ENCODE results near the gene CDK2.
"Not testable (repeated sequence)": the region's sequence is repeated elsewhere in the genome, so short reads cannot be mapped to it uniquely, and the experiment has no call there.

CDK2 gene

DNA sequence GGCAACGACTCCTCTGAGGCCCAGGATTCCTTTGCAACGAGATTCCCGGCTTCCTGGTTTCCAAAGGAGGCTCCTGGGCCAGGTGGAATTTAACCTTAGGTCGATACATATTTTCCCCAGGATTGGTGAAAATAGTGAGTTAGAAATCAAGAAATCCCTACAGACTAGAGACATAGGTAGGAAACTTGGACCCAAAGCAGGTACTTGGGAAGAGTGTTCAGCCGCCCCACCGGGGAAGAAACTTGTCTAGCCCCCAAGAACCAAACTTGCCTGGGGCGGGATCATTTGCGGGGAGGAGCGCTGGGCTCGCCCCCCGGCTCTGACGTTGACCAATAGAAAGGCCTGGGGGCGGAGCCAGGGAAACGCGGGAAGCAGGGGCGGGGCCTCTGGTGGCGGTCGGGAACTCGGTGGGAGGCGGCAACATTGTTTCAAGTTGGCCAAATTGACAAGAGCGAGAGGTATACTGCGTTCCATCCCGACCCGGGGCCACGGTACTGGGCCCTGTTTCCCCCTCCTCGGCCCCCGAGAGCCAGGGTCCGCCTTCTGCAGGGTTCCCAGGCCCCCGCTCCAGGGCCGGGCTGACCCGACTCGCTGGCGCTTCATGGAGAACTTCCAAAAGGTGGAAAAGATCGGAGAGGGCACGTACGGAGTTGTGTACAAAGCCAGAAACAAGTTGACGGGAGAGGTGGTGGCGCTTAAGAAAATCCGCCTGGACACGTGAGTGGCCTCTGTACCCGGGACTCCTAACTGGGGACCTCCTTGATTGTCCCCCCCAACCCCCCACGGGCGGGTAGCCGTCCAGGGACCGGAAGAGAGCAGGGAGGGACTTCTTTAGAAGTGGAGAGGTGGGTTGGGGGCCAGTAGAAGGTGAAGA, at the start of gene CDK2:
Gene CDK2 (plus strand): TSS at position 423 of the 874 bp plus-strand sequence. CDS start 179 bp downstream, at position 602.
- peak; percentile 56 to 80 (median 74) for DNase-seq

DNA sequence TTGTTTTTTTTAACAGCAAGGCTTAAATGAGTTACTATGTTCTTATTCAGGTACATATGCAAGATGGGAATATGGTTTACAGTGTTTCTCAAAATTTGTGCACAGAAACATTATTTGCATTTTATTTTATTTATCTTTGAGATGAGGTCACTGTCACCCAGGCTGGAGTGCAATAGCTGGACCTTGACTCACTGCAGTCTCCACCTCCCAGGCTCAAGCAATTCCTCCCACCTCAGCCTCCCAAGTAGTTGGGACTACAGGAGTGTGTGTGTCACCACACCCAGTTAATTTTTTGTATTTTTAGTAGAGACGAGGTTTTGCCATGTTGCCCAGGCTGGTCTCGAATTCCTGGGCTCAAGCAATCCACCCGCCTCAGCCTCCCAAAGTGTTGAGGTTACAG, 47.6 kb upstream of the CDK2 start:
- DNase-seq, result not testable (repeated sequence)

DNA sequence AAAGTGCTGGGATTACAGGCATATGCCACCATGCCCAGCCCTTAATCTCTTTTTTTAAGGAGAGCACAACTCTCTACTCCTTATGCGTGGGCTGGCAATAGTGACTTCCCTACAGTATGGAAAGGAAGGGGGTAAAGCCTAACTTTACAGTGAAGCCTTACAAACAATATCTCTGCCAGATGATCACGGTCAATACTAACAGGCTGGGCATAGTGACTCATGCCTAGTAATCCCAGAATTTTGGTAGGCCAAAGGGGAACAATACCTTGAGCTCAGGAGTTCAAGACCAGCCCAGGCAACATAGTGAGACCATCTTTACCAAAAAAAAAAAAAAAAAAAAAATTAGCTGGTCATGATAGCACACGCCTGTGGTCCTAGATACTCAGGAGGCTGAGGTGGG, 44.5 kb upstream of the CDK2 start:
- no peak for DNase-seq

DNA sequence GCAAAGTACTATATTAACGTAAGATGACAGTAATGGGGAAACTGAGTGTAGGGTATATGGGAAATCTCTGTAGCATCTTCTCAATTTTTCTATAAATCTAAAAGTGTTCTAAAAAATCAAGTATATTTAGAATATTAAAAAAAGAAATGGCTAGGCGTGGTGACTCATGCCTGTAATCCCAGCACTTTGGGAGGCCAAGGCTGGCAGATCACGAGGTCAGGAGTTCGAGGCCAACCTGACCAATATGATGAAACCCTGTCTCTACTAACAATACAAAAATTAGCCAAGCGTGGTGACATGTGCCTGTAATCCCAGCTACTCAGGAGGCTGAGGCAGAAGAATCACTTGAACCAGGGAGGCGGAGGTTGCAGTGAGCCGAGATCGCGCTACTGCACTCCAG, 43.0 kb upstream of the CDK2 start:
- not testable (repeated sequence) for DNase-seq

DNA sequence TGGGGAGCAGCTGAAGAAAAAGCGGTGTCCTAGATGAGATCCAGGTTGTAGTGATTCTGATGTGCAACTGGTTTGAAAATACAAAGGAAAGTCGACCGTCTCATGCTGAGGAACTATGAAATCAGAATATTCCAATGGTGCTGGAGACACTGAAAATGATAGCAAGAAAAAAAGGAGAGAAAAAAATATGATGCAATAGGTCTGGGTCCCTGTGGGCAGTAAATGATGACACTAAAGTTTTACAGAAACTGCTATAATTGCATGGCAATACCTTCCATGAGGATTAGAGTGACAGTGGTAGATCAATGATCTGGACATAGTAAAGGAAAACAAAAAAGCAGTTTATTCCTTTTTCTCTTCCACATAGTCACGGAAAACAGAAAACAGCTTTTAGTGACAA, 41.3 kb upstream of the CDK2 start:
- no peak for DNase-seq

DNA sequence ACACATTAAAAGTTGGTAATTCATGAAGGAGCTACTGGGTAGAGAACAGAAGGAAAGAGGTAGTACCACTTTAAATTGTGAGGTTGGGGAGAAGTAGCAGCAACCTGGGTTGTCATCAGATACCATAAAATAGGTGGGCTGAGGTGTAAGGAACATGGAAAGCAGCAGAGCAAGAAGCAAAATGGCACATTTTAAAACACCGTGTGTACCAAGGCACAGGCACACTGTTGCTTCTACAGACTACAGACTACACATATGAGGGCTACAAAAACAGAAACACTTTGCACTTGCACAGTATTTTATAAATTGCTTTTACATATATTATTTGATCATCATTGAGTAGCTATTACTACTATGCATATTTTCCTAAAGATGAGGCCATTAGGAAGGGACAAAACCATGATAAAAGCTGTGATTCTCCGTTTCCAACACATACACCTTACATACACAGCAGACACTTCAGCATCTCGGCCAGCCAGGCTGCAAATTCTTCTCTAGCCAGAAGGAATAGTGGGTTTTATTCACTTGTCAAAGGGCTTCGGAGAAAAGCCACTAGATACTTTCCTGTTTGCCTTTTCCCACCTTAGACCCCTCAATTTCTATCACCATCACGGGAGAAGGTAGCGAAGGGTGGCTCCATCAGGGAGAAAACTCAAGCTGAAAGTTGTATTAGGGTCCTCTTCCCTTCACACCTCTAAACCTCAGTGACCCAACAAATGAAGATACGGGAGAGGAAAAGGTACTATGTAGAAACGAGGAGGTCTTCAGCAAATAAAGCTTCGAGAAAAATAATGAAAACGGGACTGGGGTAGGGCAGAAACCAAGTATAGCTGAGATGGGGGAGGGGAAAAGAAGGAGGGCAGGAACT, 40.5 kb upstream of the CDK2 start:
- no peak for DNase-seq

DNA sequence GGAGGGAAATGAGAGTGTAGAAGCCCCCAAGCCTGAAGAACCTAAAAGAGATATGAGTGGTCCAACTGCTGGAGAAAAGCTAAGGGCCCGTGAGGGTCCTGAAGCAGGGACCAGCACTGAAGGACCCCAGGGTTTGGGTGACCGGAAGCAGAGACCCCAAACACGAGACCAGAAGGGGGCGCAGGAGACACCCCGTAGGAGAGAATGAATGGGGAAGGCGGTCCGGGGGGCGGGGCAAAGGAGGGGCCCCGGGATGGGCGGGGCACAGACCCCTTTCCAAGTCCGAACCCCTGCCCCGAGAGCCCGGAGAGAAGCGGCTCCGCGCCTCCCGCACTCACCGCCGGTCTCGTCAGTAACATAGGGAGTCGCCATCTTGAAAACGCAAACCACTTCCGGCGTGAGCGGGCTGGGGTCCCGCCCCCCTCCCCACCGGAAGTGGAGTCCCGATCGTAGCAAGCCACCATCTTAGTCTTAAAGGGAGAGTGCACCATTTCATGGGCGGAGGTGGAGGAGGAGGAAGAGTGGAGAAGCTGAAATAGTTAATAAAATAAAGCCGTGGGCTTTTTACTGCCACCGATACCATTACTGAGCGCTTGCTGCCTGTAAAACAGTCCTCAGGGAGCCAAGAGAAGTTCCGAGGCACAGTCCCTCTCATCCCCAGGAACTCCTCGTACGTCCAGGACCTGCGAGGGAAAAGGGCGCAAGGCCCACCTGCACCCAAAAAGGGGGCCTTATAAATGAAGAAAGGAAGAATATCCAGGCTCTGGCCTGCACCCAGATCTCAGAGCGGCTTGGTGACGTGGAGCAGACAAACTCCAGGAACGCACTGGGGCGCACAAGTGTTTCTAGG, 39.7 kb upstream of the CDK2 start:
- peak; percentile 73 to 88 (median 82) for DNase-seq

DNA sequence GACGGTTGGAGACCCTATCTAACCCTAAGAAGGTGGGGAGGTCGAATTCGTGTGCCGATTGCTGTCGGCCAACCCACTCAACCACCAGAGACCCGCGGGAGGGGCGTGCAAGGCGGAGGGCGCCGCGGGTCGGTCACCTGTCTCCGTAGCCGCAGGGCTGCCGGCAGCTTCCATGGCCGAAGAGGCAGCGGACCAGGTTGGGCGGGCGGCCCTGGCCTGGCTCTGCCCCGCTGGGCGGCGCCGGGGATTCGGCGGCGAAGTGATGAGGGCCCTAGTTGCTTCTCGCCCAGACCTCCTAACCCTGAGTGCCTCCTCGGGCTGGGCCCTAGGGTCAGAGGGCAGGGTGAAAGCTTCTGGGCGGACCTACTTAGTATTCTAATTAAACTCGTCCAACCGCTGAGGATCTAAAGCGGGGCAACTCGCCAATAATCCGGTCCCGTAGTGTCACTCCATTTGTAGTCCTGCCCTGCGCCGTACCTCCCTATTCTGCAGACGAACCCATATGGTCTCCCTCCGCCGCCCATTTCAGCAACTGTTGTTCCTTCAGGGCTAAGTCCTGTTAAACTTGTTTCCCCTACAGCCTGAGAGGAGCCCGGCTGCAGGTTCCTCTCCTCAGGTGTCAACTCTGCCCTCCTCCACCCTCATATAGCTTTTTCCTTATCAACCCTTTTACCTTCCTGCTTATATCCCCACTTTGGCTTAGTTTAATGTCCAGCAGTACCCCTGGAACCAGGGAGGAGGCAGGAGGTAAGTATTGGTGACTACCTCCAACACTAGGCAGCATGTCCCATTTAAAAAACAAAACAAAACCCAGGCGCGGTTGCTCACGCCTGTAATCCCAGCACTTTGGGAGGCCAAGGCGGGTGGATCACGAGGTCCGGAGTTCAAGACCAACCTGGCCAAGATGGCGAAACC, 38.8 kb upstream of the CDK2 start, which contains the start of gene PYM1:
Gene PYM1 (minus strand): TSS at position 307 of the 915 bp plus-strand sequence. CDS start 133 bp downstream, at position 174.
- peak in 2 of 4 experiments; percentile 48 to 59 for DNase-seq

DNA sequence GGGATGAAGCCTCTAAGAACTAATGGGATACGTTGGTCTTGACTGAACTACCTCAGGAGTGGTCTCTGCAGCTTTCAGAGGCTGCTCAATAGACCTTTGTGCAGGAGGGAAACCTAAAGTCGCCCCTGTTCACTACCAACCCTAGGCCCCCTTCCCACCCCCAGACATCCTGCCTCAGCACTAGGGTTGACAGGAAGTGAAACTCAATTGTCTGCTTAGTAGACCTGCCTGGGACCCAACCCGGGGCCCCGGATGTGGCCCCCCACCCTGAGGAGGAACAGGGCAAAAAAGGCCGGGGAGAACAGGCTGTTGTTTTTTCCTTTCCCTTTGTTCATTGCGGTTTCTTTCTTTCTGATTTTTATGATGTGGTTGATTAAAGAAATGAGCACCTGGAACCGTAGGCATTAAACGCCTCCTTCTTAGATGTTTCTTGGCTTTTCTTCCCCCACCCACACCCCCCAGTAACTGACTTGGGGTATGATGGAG, 37.3 kb upstream of the CDK2 start:
- peak; percentile 39 to 89 (median 68) for DNase-seq

DNA sequence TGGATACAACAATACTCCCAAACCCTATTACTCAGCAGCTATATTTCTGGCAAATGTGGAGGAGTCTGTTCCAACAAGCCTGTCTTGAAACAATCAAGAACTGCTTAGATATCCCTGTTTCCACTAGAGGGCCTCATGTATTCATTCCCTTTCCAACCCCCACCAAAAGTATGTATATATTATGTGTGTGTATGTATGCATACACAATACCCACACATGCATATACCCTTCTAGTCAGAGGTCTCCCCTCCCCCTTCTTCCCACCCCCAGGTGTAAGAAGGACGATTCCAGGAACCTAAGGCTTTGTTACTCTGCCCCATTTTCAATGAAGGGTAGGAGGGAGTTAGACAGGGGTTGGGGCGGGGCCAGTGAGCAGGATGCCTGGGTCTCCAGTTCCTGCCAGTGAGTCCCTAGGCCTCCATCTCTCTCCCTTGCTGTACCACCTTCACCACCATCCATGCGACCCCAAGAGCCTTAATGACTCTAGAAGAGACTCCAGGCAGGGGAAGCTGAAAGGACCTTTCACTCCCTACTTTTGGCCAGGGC, 35.8 kb upstream of the CDK2 start, which contains the start of gene DGKA:
Gene DGKA (plus strand): TSS at position 392 of the 546 bp plus-strand sequence. CDS start 5,342 bp downstream, outside the sequence.
- peak; percentile 18 to 75 (median 46) for DNase-seq

DNA sequence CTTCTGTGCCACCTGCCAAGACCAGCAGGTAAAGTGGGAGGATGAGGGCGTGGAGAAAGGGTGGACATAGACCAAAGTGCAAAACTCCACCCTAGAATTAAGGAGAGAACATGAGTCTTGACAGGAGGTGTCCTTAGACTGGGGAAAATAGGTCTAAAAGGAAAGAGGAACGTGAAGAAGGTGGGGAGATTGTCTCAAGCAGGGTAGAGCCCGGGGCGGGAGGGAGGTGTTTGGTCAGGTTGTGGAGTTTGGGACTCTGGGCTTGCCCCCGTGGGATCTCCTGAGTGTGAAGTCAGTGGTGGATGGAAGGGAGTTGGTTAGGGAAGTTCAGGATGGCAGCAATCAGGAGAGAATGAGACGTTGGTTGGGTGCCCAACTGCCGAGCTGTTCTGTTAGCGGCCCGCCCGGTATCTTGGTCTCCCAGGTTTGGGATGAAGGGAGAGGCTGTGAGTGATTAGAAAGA, 35.3 kb upstream of the CDK2 start:
- no peak for DNase-seq

DNA sequence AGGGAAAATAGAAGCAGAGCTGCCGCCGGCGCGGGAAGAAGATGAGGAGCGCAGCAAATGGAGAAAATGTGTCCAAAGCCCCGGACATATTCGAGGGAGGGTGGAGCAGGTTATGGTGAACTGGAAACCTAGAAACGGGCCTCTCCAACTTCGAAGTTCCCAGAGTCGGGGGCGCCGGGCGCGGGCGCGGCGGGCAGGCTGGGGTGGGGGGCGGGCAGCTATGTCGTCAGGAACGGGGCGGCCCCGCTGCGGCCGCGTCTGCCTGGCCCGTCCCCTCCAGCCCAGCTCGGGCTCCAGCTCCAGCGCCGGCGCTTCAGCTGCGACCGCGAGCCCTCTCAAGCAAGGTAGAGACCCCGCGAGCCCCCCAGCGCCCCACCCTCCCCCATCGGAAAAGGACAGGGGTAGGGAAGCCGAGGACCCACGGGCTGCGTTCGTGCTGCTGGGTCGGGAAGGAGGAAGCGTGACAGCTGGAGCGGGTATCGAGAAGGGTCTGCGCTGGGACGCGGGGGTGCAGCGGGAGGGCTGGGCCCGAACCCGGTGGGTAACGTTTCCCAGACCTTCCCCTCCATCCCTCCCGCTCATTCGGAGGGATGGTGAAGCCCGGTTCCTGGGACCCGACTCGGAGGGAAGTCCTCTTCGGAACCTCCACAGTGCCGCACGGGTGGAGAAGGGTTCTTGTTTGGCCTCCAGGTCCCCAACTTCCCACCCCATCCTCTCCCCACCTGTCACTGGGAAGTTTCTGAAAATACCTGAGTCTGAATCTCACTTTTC, 34.7 kb upstream of the CDK2 start:
- peak in 1 of 4 experiments; percentile 19 for DNase-seq

DNA sequence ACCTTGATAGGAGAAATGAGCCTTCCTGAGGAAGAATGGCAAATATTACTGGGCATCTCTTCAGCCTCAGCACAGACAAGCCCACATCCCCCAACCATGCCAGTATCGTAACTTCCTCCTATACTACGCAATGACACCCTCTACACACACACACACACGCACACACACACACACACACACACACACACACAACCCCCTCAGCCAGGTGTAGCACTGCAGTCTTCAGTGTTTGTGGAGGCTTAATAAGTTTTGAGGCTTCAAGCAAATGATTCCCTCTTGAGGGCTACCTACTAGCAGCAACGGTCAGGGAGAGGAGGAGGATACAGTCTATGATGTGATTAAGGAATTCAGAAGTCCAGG, 34.1 kb upstream of the CDK2 start:
- DNase-seq, result peak in 2 of 4 experiments; percentile 29 to 44

DNA sequence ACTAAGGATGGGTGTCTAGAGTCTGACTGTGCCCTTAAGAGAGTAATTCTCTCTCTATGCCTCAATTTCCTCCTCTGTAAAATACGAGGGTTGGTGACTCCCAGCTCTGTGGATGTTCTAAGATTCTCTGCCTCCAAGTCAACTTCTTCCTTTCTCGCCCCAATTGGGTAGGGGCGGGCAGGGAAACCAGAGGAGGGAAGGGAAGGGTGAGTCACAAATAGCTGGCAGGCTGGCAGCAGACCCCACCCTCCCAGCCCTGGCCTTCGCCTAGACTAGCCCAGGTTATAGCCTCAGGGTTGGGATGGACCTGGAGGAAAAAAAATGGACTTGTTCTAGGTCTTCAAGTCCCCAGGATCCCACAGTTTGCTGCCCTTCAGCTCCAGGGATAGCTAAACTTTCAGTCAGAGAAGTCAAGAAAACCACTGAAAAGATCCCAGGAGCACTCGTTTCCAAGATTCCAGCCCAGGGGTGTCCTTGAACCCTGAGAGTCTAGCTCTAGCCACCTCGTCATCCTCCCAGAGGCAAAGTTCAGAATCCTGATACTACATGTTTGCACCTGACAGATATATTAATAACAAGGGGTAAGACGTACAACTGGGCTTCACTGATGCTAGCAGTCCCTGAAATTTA, 33.3 kb upstream of the CDK2 start:
- no peak for DNase-seq

DNA sequence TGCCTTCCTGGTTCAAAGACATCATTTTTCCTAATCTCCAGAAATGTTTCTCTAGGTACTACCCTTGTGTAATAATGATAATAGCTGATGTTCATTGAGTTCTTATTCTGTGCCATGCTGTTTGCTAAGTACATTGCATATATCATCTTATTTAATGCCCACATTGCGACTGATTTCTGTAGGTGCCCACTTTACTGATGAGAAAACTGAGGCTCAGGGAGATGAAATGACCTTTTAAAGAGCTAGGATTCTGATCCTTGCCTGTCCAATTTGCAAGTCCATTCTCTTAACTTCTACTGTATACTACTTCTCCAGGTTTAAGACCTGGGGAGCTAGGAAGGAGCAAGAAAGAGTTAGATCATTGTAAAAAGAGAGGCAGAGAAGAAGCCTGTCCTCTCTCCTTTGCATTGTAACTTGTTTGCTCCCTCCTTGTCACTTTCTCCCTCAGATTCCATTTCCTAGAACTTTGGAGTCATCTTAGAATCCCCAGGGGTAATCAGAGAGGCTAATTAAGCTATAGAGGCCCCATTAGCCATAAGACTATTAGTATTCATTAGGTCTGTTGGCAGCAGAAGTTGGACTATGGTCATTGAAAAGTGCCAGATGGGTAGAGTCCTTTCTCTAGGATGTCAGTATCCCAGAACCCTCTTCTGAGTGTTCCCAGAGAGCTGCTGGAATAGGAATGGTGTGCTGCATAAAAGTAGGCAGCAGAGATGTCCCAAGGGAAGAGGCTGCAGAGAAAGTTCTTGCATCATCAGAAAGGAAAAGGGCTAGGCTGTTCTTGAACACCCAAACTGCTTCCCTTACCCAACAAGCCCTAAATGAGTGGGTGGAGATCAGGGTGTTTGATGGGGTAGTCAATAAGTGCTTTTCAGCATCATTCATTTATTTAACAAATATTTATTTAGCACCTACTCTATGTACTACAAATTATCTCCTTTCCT, 32.6 kb upstream of the CDK2 start:
- no peak for DNase-seq

DNA sequence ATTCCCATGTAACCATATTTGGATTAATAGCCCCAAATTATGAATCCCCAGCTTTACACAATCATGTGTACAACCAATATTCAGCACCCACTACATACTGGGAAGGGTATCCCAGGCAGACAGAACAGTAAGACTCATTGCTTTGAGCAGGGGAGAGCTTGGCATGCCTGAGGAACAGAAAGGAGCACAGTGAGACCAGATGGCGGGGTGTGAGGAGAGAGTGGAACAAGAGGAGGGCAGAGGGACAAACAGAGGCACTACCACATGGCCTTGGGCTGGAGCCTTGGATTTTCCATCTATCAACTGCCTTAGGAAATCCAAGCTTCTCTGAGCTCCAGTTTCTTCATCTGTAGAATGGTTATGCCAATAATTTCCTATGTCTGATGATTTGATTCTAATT, 31.9 kb upstream of the CDK2 start:
- no peak for DNase-seq

DNA sequence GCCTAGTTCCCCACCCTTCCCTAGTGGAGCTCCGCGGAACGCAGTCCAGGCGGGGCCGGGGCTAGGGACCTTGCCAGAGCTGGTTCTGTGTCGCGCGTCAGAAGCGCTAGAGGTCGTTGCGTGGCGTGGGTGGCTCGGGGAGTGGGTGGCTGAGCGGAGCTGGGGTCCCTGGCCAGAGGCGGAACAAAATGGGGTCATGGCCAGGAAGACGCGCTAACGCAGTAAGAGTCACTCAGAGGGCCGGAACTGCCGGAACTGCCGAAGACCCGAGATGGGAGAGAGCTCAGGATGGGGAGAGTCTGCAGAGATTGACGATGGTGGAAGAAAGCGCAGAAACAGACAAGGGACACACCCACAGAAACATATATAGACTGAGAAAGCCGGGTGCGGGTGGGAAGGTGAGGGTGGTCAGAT, 30.9 kb upstream of the CDK2 start:
- DNase-seq, result no peak

DNA sequence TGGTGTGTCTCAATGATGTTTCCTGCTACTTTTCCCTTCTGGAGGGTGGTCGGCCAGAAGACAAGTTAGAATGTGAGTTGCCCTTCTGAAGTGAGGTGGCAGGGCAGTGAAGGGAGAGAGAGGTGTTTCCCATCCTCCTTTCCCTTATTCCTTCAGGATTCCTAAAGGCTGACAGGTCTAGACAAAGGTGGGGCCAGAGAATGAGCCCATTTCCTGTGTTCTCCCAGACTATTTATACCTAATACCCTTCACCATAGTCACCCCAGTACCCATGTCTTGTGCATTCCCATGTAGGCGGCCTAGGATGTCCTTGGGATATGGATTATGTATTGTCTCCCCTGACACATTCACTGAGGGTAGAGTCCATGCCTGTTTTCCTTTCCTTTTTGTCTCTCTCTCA, 28.6 kb upstream of the CDK2 start:
- DNase-seq, result no peak
